GM12892 (cell line): ENCODE data around the gene PLCG2.

Experiments
- POLR2A ChIP-seq: IDR thresholded peaks from 2 replicates; pipeline ENCODE4 v1.6.1; 2011; ENCODE audit warnings: low read depth, low read length, control low read depth
- POLR2AphosphoS5 ChIP-seq: IDR thresholded peaks from 2 replicates; pipeline ENCODE4 v1.6.1; 2011; ENCODE audit warnings: low read depth, low read length, control low read depth
- TAF1 ChIP-seq: IDR thresholded peaks from 2 replicates; pipeline ENCODE4 v1.6.1; 2011; ENCODE audit warnings: low read depth, mild to moderate bottlenecking, control low read depth, low read length, borderline replicate concordance

- TF ChIP-seq POLR2AphosphoS5, result no peak
- TF ChIP-seq POLR2A, result no peak
- no peak for TF ChIP-seq TAF1
Measured at GRCh38 chr16:81755915-81756614, 23.0 kb upstream of the PLCG2 start.
